Stomach (tissue), 4 donors: ENCODE results near the gene RCOR1.

Experiments used
- EP300 ChIP-seq: sonication (generic); formaldehyde crosslinking; IDR thresholded peaks from one replicate; pipeline ENCODE4 v1.6.1; 2017; ENCODE audit warnings: antibody characterized with exemption
- POLR2AphosphoS5 ChIP-seq, 3 donors: sonication (generic); formaldehyde crosslinking; IDR thresholded peaks; one replicate each; pipeline ENCODE4 v1.6.1; 2016; ENCODE audit warnings: antibody characterized with exemption in 3 of 3
- TF ChIP-seq, protein P1 (sequence below), 7 experiments: fragments of 450-650 bp in 4 of 7; fragments of 200-600 bp in 3 of 7; sonication (generic) in 3 of 7; IDR thresholded peaks; one replicate each; pipeline ENCODE4 v1.5.1; 2016 to 2019; ENCODE audit warnings: antibody characterized with exemption in 7 of 7, control low read depth in 2 of 7, mild to moderate bottlenecking in 1 of 7

- TF ChIP-seq POLR2AphosphoS5 (IDR thresholded peaks at IDR 0.05) (no peak), EP300 (no peak)
- TF ChIP-seq, protein P1, sequence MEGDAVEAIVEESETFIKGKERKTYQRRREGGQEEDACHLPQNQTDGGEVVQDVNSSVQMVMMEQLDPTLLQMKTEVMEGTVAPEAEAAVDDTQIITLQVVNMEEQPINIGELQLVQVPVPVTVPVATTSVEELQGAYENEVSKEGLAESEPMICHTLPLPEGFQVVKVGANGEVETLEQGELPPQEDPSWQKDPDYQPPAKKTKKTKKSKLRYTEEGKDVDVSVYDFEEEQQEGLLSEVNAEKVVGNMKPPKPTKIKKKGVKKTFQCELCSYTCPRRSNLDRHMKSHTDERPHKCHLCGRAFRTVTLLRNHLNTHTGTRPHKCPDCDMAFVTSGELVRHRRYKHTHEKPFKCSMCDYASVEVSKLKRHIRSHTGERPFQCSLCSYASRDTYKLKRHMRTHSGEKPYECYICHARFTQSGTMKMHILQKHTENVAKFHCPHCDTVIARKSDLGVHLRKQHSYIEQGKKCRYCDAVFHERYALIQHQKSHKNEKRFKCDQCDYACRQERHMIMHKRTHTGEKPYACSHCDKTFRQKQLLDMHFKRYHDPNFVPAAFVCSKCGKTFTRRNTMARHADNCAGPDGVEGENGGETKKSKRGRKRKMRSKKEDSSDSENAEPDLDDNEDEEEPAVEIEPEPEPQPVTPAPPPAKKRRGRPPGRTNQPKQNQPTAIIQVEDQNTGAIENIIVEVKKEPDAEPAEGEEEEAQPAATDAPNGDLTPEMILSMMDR (IDR thresholded peaks at IDR 0.05), result no peak
Measured at GRCh38 chr14:102665621-102666020, 73.2 kb downstream of the RCOR1 start.
